ENCODE results near the gene DOK3. TPM values are rescaled to one million over a fixed set of nuclear protein-coding genes. Genes with fewer than 3 reads are reported as not detected.

The DOK3 gene
- polyA plus RNA-seq, 1 donor from 2014 or later = 5.5 TPM

GRCh38 chr5:177490311-177490991 lies 19.2 kb downstream of the DOK3 start:
- Histone ChIP-seq H3K9ac (ENCODE audit: low read length) (no peak overlapping the region), H2AFZ (ENCODE audit: low read depth, low read length) (no peak overlapping the region), H3K9me3 (ENCODE audit: low read length) (no peaks in the 10 kb centered on the region), H4K20me1 (ENCODE audit: insufficient read depth) (no peaks in the 10 kb centered on the region), H3K36me3 (ENCODE audit: insufficient read depth, low read length) (no peaks in the 10 kb centered on the region), H3K79me2 (replicated peaks; ENCODE audit: insufficient read depth, low read length) (peaks cover under 1% of the 10 kb centered on the region), H3K27me3 (ENCODE audit: insufficient read depth, low read depth, low read length) (no peaks in the 10 kb centered on the region), H3K4me2 (ENCODE audit: low read length) (no peak overlapping the region), H3F3A (ENCODE audit: insufficient read depth, low read length, poor library complexity, severe bottlenecking) (no peaks in the 10 kb centered on the region), H3K4me3 (ENCODE audit: low read length) (no peak overlapping the region), H3K27ac (ENCODE audit: low read length) (no peak overlapping the region), H3K9me2 (ENCODE audit: insufficient read depth, low read length) (no peaks in the 10 kb centered on the region)
- TF ChIP-seq CTCF (IDR thresholded peaks at IDR 0.05; ENCODE audit: poor library complexity, severe bottlenecking) (no peak), SMC3 (conservative IDR thresholded peaks at IDR 0.05; ENCODE audit: poor library complexity) (no peak), RAD21 (conservative IDR thresholded peaks at IDR 0.05) (no peak), EZH2 (IDR thresholded peaks at IDR 0.05; ENCODE audit: borderline replicate concordance, insufficient read depth, low read length, poor library complexity, severe bottlenecking) (no peak), EP300 (conservative IDR thresholded peaks at IDR 0.05; ENCODE audit: poor library complexity, severe bottlenecking) (no peak), MXI1 (conservative IDR thresholded peaks at IDR 0.05; ENCODE audit: poor library complexity, severe bottlenecking) (no peak), TAF1 (IDR thresholded peaks at IDR 0.05; ENCODE audit: low read depth) (no peak), POLR2AphosphoS5 (IDR thresholded peaks at IDR 0.05) (no peak)
- TF ChIP-seq, protein P1, sequence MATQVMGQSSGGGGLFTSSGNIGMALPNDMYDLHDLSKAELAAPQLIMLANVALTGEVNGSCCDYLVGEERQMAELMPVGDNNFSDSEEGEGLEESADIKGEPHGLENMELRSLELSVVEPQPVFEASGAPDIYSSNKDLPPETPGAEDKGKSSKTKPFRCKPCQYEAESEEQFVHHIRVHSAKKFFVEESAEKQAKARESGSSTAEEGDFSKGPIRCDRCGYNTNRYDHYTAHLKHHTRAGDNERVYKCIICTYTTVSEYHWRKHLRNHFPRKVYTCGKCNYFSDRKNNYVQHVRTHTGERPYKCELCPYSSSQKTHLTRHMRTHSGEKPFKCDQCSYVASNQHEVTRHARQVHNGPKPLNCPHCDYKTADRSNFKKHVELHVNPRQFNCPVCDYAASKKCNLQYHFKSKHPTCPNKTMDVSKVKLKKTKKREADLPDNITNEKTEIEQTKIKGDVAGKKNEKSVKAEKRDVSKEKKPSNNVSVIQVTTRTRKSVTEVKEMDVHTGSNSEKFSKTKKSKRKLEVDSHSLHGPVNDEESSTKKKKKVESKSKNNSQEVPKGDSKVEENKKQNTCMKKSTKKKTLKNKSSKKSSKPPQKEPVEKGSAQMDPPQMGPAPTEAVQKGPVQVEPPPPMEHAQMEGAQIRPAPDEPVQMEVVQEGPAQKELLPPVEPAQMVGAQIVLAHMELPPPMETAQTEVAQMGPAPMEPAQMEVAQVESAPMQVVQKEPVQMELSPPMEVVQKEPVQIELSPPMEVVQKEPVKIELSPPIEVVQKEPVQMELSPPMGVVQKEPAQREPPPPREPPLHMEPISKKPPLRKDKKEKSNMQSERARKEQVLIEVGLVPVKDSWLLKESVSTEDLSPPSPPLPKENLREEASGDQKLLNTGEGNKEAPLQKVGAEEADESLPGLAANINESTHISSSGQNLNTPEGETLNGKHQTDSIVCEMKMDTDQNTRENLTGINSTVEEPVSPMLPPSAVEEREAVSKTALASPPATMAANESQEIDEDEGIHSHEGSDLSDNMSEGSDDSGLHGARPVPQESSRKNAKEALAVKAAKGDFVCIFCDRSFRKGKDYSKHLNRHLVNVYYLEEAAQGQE (IDR thresholded peaks at IDR 0.05; ENCODE audit: borderline replicate concordance) = no peak

- Histone ChIP-seq H4K20me1 (ENCODE audit: insufficient read depth) (no peaks in the 10 kb centered on the region), H2AFZ (ENCODE audit: low read depth, low read length) (no peak overlapping the region), H3K9me2 (ENCODE audit: insufficient read depth, low read length) (no peaks in the 10 kb centered on the region), H3K79me2 (replicated peaks; ENCODE audit: insufficient read depth, low read length) (no peaks in the 10 kb centered on the region), H3K27me3 (ENCODE audit: insufficient read depth, low read depth, low read length) (no peaks in the 10 kb centered on the region), H3K9ac (ENCODE audit: low read length) (no peak overlapping the region), H3K4me2 (ENCODE audit: low read length) (no peak overlapping the region), H3K36me3 (ENCODE audit: insufficient read depth, low read length) (no peaks in the 10 kb centered on the region), H3K9me3 (ENCODE audit: low read length) (no peaks in the 10 kb centered on the region), H3K4me3 (ENCODE audit: low read length) (no peak overlapping the region), H3K27ac (ENCODE audit: low read length) (no peak overlapping the region), H3F3A (ENCODE audit: insufficient read depth, low read length, poor library complexity, severe bottlenecking) (no peaks in the 10 kb centered on the region)
- TF ChIP-seq, protein P1 (IDR thresholded peaks at IDR 0.05; ENCODE audit: borderline replicate concordance) = no peak
- TF ChIP-seq SMC3 (conservative IDR thresholded peaks at IDR 0.05; ENCODE audit: poor library complexity) = no peak
- TF ChIP-seq POLR2AphosphoS5 (IDR thresholded peaks at IDR 0.05) = no peak
- no peak for TF ChIP-seq TAF1 (IDR thresholded peaks at IDR 0.05; ENCODE audit: low read depth)
- no peak for TF ChIP-seq CTCF (IDR thresholded peaks at IDR 0.05; ENCODE audit: poor library complexity, severe bottlenecking)
- TF ChIP-seq EZH2 (IDR thresholded peaks at IDR 0.05; ENCODE audit: borderline replicate concordance, insufficient read depth, low read length, poor library complexity, severe bottlenecking) = no peak
- TF ChIP-seq EP300 (conservative IDR thresholded peaks at IDR 0.05; ENCODE audit: poor library complexity, severe bottlenecking) = no peak
- TF ChIP-seq MXI1 (conservative IDR thresholded peaks at IDR 0.05; ENCODE audit: poor library complexity, severe bottlenecking) = no peak
- TF ChIP-seq RAD21 (conservative IDR thresholded peaks at IDR 0.05) = no peak
Measured at GRCh38 chr5:177489119-177489716, 20.4 kb downstream of the DOK3 start.

All from neural cell (in vitro differentiated cells).